ENCODE measurements around the gene FJX1.
"Not testable (repeated sequence)": the region's sequence is repeated elsewhere in the genome, so short reads cannot be mapped to it uniquely, and the experiment has no call there.

FJX1 gene

GRCh38 chr11:35641964-35642363, 23.7 kb downstream of the FJX1 start:
- H3K27ac ChIP-seq, result no peak overlapping the region
- TF ChIP-seq CTCF (IDR thresholded peaks at IDR 0.05) (no peak), ZFX (IDR thresholded peaks at IDR 0.05; ENCODE audit: borderline replicate concordance) (no peak)

GRCh38 chr11:35647421-35648093, 29.3 kb downstream of the FJX1 start:
- no peak for TF ChIP-seq CTCF (IDR thresholded peaks at IDR 0.05)
- no peak overlapping the region for H3K27ac ChIP-seq

- H3K27ac ChIP-seq, result no peak overlapping the region
- no peak for TF ChIP-seq ZFX (IDR thresholded peaks at IDR 0.05; ENCODE audit: borderline replicate concordance)
- no peak for TF ChIP-seq CTCF (IDR thresholded peaks at IDR 0.05)
Measured at GRCh38 chr11:35650006-35650405, 31.7 kb downstream of the FJX1 start.

- H3K27ac ChIP-seq, result no peak overlapping the region
- TF ChIP-seq ZFX (IDR thresholded peaks at IDR 0.05; ENCODE audit: borderline replicate concordance) (no peak), CTCF (IDR thresholded peaks at IDR 0.05) (no peak)
Measured at GRCh38 chr11:35650467-35650866, 32.2 kb downstream of the FJX1 start.

- H3K27ac ChIP-seq, result no peak overlapping the region
- no peak for TF ChIP-seq CTCF (IDR thresholded peaks at IDR 0.05)
- TF ChIP-seq ZFX (IDR thresholded peaks at IDR 0.05; ENCODE audit: borderline replicate concordance), result no peak
Measured at GRCh38 chr11:35651263-35651662, 33.0 kb downstream of the FJX1 start.

- H3K27ac ChIP-seq, result not testable (repeated sequence)
Measured at GRCh38 chr11:35652786-35653185, 34.5 kb downstream of the FJX1 start.

GRCh38 chr11:35654711-35655110, 36.5 kb downstream of the FJX1 start:
- H3K27ac ChIP-seq, result no peak overlapping the region
- TF ChIP-seq ZFX (IDR thresholded peaks at IDR 0.05; ENCODE audit: borderline replicate concordance) (no peak), CTCF (IDR thresholded peaks at IDR 0.05) (no peak)

- TF ChIP-seq CTCF (IDR thresholded peaks at IDR 0.05) (no peak), ZFX (IDR thresholded peaks at IDR 0.05; ENCODE audit: borderline replicate concordance) (no peak)
- no peak overlapping the region for H3K27ac ChIP-seq
Measured at GRCh38 chr11:35655254-35655653, 37.0 kb downstream of the FJX1 start.
